ENCODE data around the gene PRSS36.
"Not testable (repeated sequence)": the region's sequence is repeated elsewhere in the genome, so short reads cannot be mapped to it uniquely, and the experiment has no call there.

PRSS36 gene

GRCh38 chr16:31179219-31179746, 29.4 kb upstream of the PRSS36 start:
- Histone ChIP-seq H3K4me3 (ENCODE audit: low read depth in 1 of 2, low read length in 2 of 2) (peak overlapping the region; percentile 80 to 87), H3K9me3 (ENCODE audit: insufficient read depth, low read length, severe bottlenecking) (no peaks in the 10 kb centered on the region), H3K27me3 (ENCODE audit: insufficient read depth, low read length, poor library complexity) (no peaks in the 10 kb centered on the region), H3K9ac (ENCODE audit: low read depth, low read length) (peak overlapping the region; percentile 91), H3K79me2 (ENCODE audit: insufficient read depth, low read length) (peaks cover 61% of the 10 kb centered on the region), H2AFZ (ENCODE audit: low read depth, low read length) (peak overlapping the region; percentile 86), H3K4me1 (ENCODE audit: insufficient read depth, low read length) (peaks cover 67% of the 10 kb centered on the region), H4K20me1 (ENCODE audit: insufficient read depth, low read length) (peaks cover 42% of the 10 kb centered on the region), H3K4me2 (ENCODE audit: insufficient read depth, low read length) (peak overlapping the region; percentile 98), H3K36me3 (ENCODE audit: insufficient read depth, low read length) (peaks cover 36% of the 10 kb centered on the region), H3K27ac (ENCODE audit: low read length) (peak overlapping the region; percentile 97)
- ATAC-seq (ENCODE audit: insufficient read depth, low read depth) (no peak), DNase-seq (no peak)
- TF ChIP-seq EZH2 (IDR thresholded peaks at IDR 0.05; ENCODE audit: borderline replicate concordance, low read depth, low read length, severe bottlenecking) (no peak), CTCF (IDR thresholded peaks at IDR 0.05; ENCODE audit: borderline replicate concordance, extremely low read depth, low read length, poor library complexity, severe bottlenecking) (no peak)

GRCh38 chr16:31177136-31177535, 27.3 kb upstream of the PRSS36 start:
- H3K27ac ChIP-seq (ENCODE audit: low read length), result peak overlapping the region; percentile 41
- no peaks in the 10 kb centered on the region for H3K27me3 ChIP-seq (ENCODE audit: insufficient read depth, low read length, poor library complexity)
- ATAC-seq (ENCODE audit: insufficient read depth, low read depth), result peak; percentile 66
- TF ChIP-seq EZH2 (IDR thresholded peaks at IDR 0.05; ENCODE audit: borderline replicate concordance, low read depth, low read length, severe bottlenecking) (no peak), CTCF (IDR thresholded peaks at IDR 0.05; ENCODE audit: borderline replicate concordance, extremely low read depth, low read length, poor library complexity, severe bottlenecking) (no peak)
- H3K4me1 ChIP-seq (ENCODE audit: insufficient read depth, low read length), result peaks cover 46% of the 10 kb centered on the region
- H4K20me1 ChIP-seq (ENCODE audit: insufficient read depth, low read length), result peaks cover 21% of the 10 kb centered on the region
- H2AFZ ChIP-seq (ENCODE audit: low read depth, low read length), result peak overlapping the region; percentile 17; the same call in 1 of the 2 replicates
- DNase-seq, result peak; percentile 81
- H3K79me2 ChIP-seq (ENCODE audit: insufficient read depth, low read length), result peaks cover 39% of the 10 kb centered on the region
- peaks cover 14% of the 10 kb centered on the region for H3K36me3 ChIP-seq (ENCODE audit: insufficient read depth, low read length)
- H3K4me2 ChIP-seq (ENCODE audit: insufficient read depth, low read length), result peak overlapping the region; percentile 98
- H3K9me3 ChIP-seq (ENCODE audit: insufficient read depth, low read length, severe bottlenecking), result no peaks in the 10 kb centered on the region
- peak overlapping the region in 1 of 2 experiments; percentile 5; a peak in 1 of 4 replicates for H3K4me3 ChIP-seq (ENCODE audit: low read depth in 1 of 2, low read length in 2 of 2)
- H3K9ac ChIP-seq (ENCODE audit: low read depth, low read length), result no peak overlapping the region; the same call in 1 of the 2 replicates

GRCh38 chr16:31170048-31170447, 20.2 kb upstream of the PRSS36 start:
- not testable (repeated sequence) for H3K27me3 ChIP-seq (ENCODE audit: insufficient read depth, low read length, poor library complexity); H2AFZ ChIP-seq (ENCODE audit: low read depth, low read length); H3K27ac ChIP-seq (ENCODE audit: low read length); H3K9ac ChIP-seq (ENCODE audit: low read depth, low read length); H3K4me2 ChIP-seq (ENCODE audit: insufficient read depth, low read length); H3K79me2 ChIP-seq (ENCODE audit: insufficient read depth, low read length); H3K4me1 ChIP-seq (ENCODE audit: insufficient read depth, low read length); H3K9me3 ChIP-seq (ENCODE audit: insufficient read depth, low read length, severe bottlenecking); ATAC-seq (ENCODE audit: insufficient read depth, low read depth); H3K4me3 ChIP-seq (ENCODE audit: low read depth in 1 of 2, low read length in 2 of 2); H3K36me3 ChIP-seq (ENCODE audit: insufficient read depth, low read length); DNase-seq; H4K20me1 ChIP-seq (ENCODE audit: insufficient read depth, low read length)

- no peak overlapping the region for H3K27ac ChIP-seq (ENCODE audit: low read length)
- no peak for DNase-seq
- H2AFZ ChIP-seq (ENCODE audit: low read depth, low read length), result no peak overlapping the region
- no peak overlapping the region for H3K9ac ChIP-seq (ENCODE audit: low read depth, low read length)
- no peak overlapping the region for H3K4me3 ChIP-seq (ENCODE audit: low read depth in 1 of 2, low read length in 2 of 2)
- H3K4me2 ChIP-seq (ENCODE audit: insufficient read depth, low read length), result no peak overlapping the region
- no peaks in the 10 kb centered on the region for H3K4me1 ChIP-seq (ENCODE audit: insufficient read depth, low read length)
- no peaks in the 10 kb centered on the region for H3K36me3 ChIP-seq (ENCODE audit: insufficient read depth, low read length)
- no peaks in the 10 kb centered on the region for H4K20me1 ChIP-seq (ENCODE audit: insufficient read depth, low read length)
- ATAC-seq (ENCODE audit: insufficient read depth, low read depth), result no peak
- TF ChIP-seq CTCF (IDR thresholded peaks at IDR 0.05; ENCODE audit: borderline replicate concordance, extremely low read depth, low read length, poor library complexity, severe bottlenecking) (no peak), EZH2 (IDR thresholded peaks at IDR 0.05; ENCODE audit: borderline replicate concordance, low read depth, low read length, severe bottlenecking) (no peak)
- H3K9me3 ChIP-seq (ENCODE audit: insufficient read depth, low read length, severe bottlenecking), result no peaks in the 10 kb centered on the region
- no peaks in the 10 kb centered on the region for H3K27me3 ChIP-seq (ENCODE audit: insufficient read depth, low read length, poor library complexity)
- no peaks in the 10 kb centered on the region for H3K79me2 ChIP-seq (ENCODE audit: insufficient read depth, low read length)
Measured at GRCh38 chr16:31168848-31169247, 19.0 kb upstream of the PRSS36 start.

Measured in DND-41 (cell line).